Stimulated activated naive CD4-positive, alpha-beta T cell treated with Interleukin-2 at 50 U/mL for 16 hours (primary cell): Measurements from ENCODE around the gene MLXIP.

Experiments used
- DNase-seq: peaks from one replicate; lab custom pipeline; 2025; lab: John Stamatoyannopoulos, UW

Gene MLXIP

GRCh38 chr12:122079532-122080081, 1.1 kb downstream of the MLXIP start:
- DNase-seq = no peak

- no peak for DNase-seq
Measured at GRCh38 chr12:122080149-122081082, 1.9 kb downstream of the MLXIP start.

DNA sequence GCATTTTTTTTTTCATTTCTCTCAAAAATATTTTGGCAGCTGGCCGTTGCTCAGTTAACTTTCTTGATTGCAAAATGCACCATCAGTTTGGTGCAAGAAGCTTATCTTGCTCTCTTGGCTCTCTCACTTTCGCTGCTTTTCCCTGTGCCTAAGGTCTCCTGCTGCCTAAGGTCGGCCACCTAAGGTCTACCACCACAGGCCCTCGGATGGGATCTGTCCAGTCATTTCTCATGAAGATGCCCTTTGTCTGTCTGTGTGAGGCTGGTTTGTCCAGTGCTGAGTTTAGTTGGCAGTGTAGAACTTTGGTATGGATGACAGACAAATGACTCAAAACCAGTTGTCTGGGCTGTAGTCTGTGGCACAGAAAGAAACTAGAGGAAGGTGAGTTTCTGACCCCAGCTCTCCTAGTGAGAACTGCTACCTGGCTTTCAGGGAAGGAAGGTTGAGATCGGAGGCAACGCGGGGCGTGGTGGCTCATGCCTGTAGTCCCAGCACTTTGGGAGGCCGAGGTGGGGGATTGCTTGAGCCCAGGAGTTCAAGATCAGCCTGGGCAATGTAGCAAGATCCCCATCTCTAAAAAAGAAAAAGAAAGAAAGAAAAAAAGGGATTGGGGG, 2.6 kb downstream of the MLXIP start:
- no peak for DNase-seq

- no peak for DNase-seq
Measured at GRCh38 chr12:122081697-122082221, 3.2 kb downstream of the MLXIP start.

DNA sequence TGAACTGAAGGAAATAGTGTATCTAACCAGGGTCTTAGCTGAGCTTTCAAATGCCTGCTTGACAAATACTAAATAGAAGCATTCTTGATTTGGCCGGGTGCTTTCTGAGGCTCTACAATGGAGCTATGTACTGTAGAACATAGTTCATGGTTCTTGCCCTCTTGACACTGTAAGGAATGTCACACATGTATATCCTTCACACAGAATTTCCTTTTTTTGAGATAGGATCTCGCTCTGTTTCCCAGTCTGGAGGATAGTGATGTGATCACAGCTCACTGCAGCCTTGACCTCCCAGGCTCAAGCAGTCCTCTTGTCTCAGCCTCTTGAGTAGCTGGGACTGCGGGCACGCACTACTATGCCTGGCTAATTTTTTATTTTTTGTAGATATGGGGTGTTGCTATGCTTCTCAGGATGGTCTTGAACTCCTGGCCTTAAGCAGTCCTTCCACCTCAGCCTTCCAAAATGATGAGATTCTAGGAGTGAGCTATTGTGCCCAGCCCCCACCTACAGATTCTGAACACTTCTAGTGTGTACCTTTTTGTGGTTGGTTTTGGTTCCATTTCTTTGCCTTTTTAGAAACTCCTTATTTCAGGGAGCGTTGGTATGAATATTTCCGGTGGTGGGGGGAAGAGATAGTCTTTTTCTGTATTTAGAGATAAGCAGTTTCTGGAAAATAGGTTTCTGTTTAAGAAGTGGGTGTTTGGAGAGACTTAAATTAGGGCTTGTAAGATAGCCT, 4.2 kb downstream of the MLXIP start:
- DNase-seq = peak; percentile 8

GRCh38 chr12:122084857-122085405, 6.4 kb downstream of the MLXIP start:
- no peak for DNase-seq

DNA sequence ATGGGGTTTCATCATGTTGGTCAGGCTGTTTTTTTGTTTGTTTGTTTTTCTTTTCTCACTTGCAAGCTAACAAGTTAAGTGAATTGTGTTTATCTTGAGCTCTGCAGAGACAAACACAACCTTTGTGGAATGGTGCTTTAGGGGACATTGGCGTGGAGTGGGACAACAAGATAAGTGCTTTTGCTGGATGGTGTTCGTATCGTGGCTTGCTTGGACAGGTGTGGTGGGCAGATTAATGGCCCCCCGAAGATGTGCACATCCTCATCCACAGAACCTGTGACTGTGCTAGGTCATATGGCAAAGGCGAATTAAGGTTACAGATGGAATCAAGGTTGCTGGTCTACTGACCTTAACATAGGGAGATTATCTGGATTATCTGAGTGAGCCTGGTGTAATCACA, 7.0 kb downstream of the MLXIP start:
- DNase-seq = no peak

GRCh38 chr12:122086116-122086515, 7.6 kb downstream of the MLXIP start:
- DNase-seq = no peak

DNA sequence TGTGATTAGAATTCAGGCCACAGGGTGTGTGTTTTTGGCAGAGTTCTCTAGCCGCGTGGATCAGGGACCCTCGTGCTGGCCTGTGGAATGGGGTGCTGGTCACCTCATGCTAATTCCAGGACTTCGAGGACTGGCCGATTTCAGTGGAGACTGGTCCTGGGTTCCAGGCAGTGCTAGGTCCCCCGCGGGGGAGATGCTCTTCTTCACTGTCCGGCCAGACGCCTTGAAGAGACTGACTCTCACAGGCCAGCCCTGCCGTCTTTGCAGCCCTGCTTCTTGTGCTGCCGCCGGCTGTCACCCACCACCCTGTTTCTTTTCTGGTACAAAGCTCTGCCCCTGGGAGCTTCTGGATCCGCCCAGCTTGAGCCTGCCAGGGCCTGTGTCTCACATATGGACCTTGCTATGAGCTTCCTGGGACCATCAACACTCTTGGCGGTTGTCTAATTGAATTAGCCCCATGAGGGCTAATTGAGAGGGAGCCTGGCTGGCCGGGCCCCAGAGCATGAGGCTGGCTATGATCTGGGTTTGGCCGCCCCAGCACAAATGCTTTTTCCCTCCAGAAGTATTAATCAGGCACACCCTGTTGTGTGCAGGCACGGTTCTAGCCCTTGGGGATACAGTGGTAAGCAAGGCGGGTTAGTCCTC, 8.2 kb downstream of the MLXIP start:
- DNase-seq = no peak

GRCh38 chr12:122087431-122088178, 9.0 kb downstream of the MLXIP start:
- DNase-seq = no peak

DNA sequence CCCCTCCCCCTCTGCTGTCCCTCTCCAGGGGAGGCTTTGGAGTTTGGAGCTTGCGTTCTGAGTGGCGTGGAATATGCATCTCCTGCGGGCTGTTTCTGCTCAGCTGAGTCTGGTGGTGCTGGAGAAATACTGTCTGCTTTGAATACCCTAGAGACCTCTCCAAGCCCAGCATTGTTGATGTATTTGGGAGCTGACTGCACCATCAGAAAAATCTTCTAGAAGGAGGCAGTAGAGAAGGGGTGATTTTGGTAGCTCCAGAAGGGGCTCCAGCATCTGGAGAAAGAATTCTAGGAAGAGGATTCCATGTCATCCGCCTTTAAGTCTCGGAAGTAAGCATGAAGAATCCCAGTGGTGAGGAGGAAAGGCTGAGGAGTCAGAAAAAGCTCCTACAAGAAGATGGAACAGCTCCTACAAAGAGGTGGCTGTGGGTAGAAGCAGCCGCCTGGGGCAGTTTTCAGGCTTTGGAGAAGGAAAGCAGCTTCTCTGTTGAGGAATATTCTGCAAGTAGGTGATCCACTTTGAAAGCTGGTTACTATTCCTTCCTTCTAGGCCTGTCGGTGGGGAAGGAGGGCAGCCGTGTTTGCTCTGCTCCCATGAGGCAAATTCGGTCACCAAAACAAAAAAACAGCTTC, 9.7 kb downstream of the MLXIP start:
- DNase-seq = no peak

DNA sequence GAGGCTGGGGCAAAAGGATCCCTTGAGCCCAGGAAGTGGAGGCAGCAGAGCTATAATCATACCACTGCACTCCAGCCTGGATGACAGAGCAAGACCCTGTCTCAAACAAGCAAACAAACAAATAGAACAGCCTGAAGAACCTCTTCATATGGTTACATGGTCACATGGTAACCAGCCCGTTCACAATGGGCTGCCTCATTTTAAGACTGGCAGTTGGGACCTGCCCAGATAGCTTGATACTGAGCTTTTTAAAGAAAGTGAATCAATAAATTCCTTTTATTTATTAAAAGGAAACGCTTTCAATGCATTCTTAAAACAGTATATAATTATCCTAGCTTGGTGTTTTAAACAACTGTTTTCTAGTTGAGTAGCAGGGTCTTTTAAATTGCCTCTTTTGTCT, 10.5 kb downstream of the MLXIP start:
- no peak for DNase-seq

GRCh38 chr12:122090759-122091515, 12.4 kb downstream of the MLXIP start:
- no peak for DNase-seq

- no peak for DNase-seq
Measured at GRCh38 chr12:122093098-122093883, 14.7 kb downstream of the MLXIP start.

GRCh38 chr12:122094137-122094734, 15.7 kb downstream of the MLXIP start:
- DNase-seq = no peak

- no peak for DNase-seq
Measured at GRCh38 chr12:122094735-122095631, 16.4 kb downstream of the MLXIP start.

- no peak for DNase-seq
Measured at GRCh38 chr12:122096014-122096413, 17.5 kb downstream of the MLXIP start.
